Left lung (tissue), 10 donors: ENCODE measurements around the gene SH3GL1. TPM values are rescaled to one million over a fixed set of nuclear protein-coding genes. Genes with fewer than 3 reads are reported as not detected.

Experiments used
- ATAC-seq: fragments of 200-7000 bp; cut with Tn5 transposase; one replicate; pipeline ENCODE4 v1.9.1; 2020; ENCODE audit warnings: moderate library complexity
- DNase-seq, 4 donors: peaks; one replicate each; pipeline ENCODE4 v3.0.0-alpha.2; 2013 to 2020
- H3K27ac ChIP-seq, 2 donors: fragments of 200-600 bp; sonication (generic) in 1 of 2; one replicate each; pipeline versions ENCODE4 v1.5.0 to v1.8.0; 2020 to 2021
- H3K27me3 ChIP-seq, 2 donors: fragments of 200-600 bp; sonication (generic) in 1 of 2; one replicate each; pipeline versions ENCODE4 v1.5.0 to v1.8.0; 2020 to 2021
- H3K36me3 ChIP-seq, 2 donors: fragments of 200-600 bp; sonication (generic) in 1 of 2; one replicate each; pipeline versions ENCODE4 v1.5.0 to v1.8.0; 2020 to 2021
- H3K4me1 ChIP-seq, 2 donors: fragments of 200-600 bp; one replicate each; pipeline ENCODE4 v1.8.0; 2021
- H3K4me3 ChIP-seq, 2 donors: fragments of 200-600 bp; sonication (generic) in 1 of 2; one replicate each; pipeline versions ENCODE4 v1.5.0 to v1.8.0; 2020 to 2021; ENCODE audit warnings: mild to moderate bottlenecking in 1 of 2
- H3K9me3 ChIP-seq, 2 donors: fragments of 200-600 bp; sonication (generic) in 1 of 2; one replicate each; pipeline versions ENCODE4 v1.5.0 to v1.8.0; 2020 to 2021
- intact Hi-C, 2 donors: fragments of 100-400 bp; cut with DNase I; formaldehyde crosslinking; loops; one replicate each; pipeline versions ENCODE4 v1.11.2 to v1.14.2; 2022
- polyA plus RNA-seq, 6 donors: library from polyadenylated mRNA; unstranded; fragments of 120-200 nt; gene quantifications; one replicate each; pipeline ENCODE4 v1.2.1, GENCODE V29; 2013; ENCODE audit not compliant: insufficient read length in 6 of 6
- total RNA-seq, 2 donors: library from RNA; stranded (reverse); fragmentation: NEBNext Ultra II Directional; extraction: Animal tissue kit (Norgen Biotek cat#: 25700); gene quantifications; one replicate each; pipeline ENCODE4 v1.2.1, GENCODE V29; 2021
- TF ChIP-seq, protein P1 (sequence below), 2 donors: fragments of 200-600 bp; sonication (generic) in 1 of 2; IDR thresholded peaks; one replicate each; pipeline versions ENCODE4 v1.5.0 to v1.8.0; 2021; ENCODE audit warnings: antibody characterized with exemption in 2 of 2
- donor health status: DM: no; HTN: yes; CAD: no.
- donor health status: DM: no; HTN: no; CAD: no.

The SH3GL1 gene
- total and polyA plus RNA-seq, 8 donors: 64.6 to 119 (median 84.4) TPM

DNA sequence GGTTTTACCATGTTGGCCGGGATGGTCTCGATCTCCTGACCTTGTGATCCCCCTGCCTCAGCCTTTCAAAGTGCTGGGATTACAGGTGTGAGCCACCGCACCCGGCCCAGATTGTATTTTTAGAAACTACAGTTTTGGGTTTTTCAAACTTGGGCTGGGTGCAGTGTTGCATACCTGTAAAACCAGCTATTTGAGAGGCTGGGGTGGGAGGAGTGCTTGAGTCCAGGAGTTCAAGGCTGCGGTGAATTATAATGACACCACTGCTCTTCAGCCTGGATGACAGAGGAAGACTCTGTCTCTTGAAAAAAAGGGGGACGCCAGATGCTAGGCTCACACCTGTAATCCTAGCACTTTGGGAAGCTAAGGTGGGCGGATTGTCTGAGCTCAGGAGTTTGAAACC lies 6.3 kb upstream of the SH3GL1 start:
- Histone ChIP-seq H3K4me1 (peaks cover 8 to 16% of the 10 kb centered on the region in 2 donors), H3K9me3 (no peaks in the 10 kb centered on the region), H3K27ac (no peak overlapping the region), H3K27me3 (no peaks in the 10 kb centered on the region), H3K4me3 (no peak overlapping the region), H3K36me3 (peaks cover 0 to 25% of the 10 kb centered on the region in 2 donors)
- TF ChIP-seq, protein P1, sequence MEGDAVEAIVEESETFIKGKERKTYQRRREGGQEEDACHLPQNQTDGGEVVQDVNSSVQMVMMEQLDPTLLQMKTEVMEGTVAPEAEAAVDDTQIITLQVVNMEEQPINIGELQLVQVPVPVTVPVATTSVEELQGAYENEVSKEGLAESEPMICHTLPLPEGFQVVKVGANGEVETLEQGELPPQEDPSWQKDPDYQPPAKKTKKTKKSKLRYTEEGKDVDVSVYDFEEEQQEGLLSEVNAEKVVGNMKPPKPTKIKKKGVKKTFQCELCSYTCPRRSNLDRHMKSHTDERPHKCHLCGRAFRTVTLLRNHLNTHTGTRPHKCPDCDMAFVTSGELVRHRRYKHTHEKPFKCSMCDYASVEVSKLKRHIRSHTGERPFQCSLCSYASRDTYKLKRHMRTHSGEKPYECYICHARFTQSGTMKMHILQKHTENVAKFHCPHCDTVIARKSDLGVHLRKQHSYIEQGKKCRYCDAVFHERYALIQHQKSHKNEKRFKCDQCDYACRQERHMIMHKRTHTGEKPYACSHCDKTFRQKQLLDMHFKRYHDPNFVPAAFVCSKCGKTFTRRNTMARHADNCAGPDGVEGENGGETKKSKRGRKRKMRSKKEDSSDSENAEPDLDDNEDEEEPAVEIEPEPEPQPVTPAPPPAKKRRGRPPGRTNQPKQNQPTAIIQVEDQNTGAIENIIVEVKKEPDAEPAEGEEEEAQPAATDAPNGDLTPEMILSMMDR (IDR thresholded peaks at IDR 0.05): no peak
- ATAC-seq (no peak), DNase-seq (peak in 1 of 4 donors; percentile 4)
- intact Hi-C loops: no loop called here

DNA sequence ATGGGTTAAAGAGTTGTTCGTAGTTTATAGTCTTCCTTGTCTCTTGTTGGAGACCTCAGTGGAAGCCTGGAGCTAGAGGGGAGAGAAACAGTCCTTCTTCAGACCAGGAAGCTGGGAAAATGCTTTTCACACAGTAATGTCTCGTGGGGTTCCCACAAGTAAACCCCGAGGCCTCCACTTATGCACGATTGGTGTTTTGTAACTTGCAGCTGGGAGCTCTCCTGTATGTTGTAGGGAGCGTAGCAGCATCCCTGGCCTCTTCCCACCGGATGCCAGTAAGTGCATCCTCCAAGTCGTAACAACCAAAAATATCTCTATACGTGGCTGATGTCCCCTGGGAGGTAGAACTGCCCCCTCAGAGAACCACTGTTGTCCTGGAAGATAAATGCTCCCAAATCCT lies 5.6 kb upstream of the SH3GL1 start:
- DNase-seq: no peak
- intact Hi-C loops: no loop called here
- TF ChIP-seq, protein P1 (IDR thresholded peaks at IDR 0.05): no peak
- no peak overlapping the region for H3K27ac ChIP-seq
- H3K36me3 ChIP-seq: peaks cover 0 to 22% of the 10 kb centered on the region in 2 donors
- no peak overlapping the region for H3K4me3 ChIP-seq
- peaks cover 10 to 22% of the 10 kb centered on the region in 2 donors for H3K4me1 ChIP-seq
- H3K9me3 ChIP-seq: no peaks in the 10 kb centered on the region
- no peaks in the 10 kb centered on the region for H3K27me3 ChIP-seq
- no peak for ATAC-seq

DNA sequence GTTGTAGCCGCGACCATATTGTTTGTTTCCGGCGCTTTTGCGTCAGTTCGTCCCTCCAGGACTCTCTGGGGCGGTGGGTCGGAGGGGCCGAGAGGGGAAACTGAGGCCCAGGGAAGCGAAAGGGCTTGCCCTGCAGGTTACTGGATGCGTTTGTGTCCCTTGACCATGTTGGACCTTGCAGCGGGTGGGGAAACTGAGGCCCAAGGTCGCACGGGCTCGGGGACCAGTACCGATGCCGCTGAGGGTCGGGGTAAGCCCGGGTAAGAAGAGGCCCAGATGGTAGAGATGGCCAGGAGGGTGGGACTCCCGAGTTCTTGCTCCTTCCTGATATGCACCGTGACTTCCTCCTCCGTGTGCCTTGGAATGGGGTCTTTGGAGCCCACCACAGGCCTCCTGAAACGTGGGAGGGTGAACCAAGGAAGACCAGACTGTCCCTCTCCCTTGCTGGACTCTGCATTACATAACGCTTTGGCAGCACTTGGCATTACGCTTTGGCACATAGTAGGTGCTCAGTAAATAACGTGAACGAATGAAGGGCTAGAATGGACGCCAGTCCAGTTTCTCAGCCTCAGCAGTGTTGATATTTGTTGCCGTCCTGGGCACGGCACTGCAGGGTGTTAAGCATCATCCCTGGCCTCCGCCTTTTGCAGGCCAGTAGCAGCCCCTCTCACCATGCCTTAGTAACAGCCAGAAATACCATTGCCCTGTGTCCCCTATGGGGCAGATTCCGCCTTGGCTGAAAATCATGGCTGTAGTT lies 2.8 kb upstream of the SH3GL1 start:
- ATAC-seq (no peak), DNase-seq (peak in 1 of 4 donors; percentile 53)
- H3K4me1 ChIP-seq: peaks cover 10 to 41% of the 10 kb centered on the region in 2 donors
- H3K36me3 ChIP-seq: no peaks in the 10 kb centered on the region
- peak overlapping the region; percentile 66 to 83 for H3K4me3 ChIP-seq
- no peaks in the 10 kb centered on the region for H3K27me3 ChIP-seq
- H3K27ac ChIP-seq: peak overlapping the region in 1 of 2 donors; percentile 87
- H3K9me3 ChIP-seq: no peaks in the 10 kb centered on the region
- TF ChIP-seq, protein P1 (IDR thresholded peaks at IDR 0.05): no peak
- intact Hi-C loops: no loop called here

DNA sequence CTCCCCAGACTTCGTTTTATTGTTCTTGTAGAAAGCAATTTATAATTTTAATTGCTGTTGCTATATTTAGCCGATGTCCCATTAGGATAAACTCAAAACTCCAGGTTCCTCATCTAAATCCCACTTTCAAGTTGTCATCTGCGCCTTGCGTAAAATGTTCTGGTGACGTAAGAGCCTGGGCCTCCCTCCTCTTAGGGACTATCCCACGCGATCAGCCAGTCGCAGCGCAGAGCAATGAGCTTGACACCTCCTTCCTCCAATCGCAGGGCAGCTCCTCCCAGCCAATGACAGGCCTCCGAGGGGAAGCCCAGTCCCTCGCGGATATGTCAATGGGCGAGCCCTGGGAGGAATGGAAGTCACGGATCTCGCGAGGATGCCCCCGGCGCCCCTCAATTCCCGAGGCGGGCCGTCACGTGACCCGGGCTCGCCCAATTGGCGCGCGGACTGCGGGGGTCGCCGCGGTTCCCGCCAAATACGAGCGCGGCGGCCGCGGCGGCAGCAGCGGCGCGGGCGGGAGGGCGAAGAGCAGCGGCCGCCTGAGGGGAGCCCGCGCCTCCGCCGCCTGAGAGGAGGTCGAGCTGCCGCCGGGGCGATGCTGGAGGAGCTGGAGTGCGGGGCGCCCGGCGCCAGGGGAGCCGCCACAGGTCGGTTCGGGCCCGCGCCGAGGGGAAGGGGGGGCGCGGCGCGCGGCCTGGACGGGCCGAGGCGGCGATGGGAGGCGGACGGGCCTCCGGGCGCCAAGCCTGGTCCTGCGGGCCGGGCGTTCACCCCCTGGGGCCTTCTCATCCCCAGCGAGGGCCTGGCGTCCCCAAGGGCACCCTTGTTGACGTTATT lies 2.0 kb upstream of the SH3GL1 start, which contains the start of gene CHAF1A:
TSS of gene CHAF1A (plus strand) at position 470 of the 834 bp plus-strand sequence. CDS start at position 593, 123 bp downstream.
- intact Hi-C loops: no loop called here
- peak; percentile 94 for ATAC-seq
- H3K27me3 ChIP-seq: no peaks in the 10 kb centered on the region

More for the DNA sequence above, 2.0 kb upstream of the SH3GL1 start, which contains the start of gene CHAF1A:
- Histone ChIP-seq H3K27ac (peak within 1 kb of the TSS; percentile 81 to 87), H3K4me1 (peaks cover 13 to 49% of the 10 kb centered on the region in 2 donors), H3K36me3 (peaks cover 0 to under 1% of the 10 kb centered on the region in 2 donors), H3K9me3 (no peaks in the 10 kb centered on the region), H3K4me3 (peak within 1 kb of the TSS; percentile 66 to 83)
- DNase-seq: peak; percentile 98 to 100 (median 99)
- TF ChIP-seq, protein P1 (IDR thresholded peaks at IDR 0.05): peak in 1 of 2 donors; percentile 30
